HepG2 (cell line): ENCODE data around the gene MED12L. TPM values are rescaled to one million over a fixed set of nuclear protein-coding genes. Genes with fewer than 3 reads are reported as not detected.

Experiments
- ATAC-seq: fragments of 200-7000 bp; cut with Tn5 transposase; 3 replicates; pipeline ENCODE4 v1.9.1; 2020; ENCODE audit warnings: mild to moderate bottlenecking, moderate library complexity
- BruUV-seq: library from RNA; stranded (reverse); fragments of 400-500 nt; replicated peaks from 2 replicates; lab custom pipeline; 2021; lab: Mats Ljungman, UMichigan
- CTCF ChIA-PET: fragments of 300-600 bp; formaldehyde crosslinking; extraction: SDS; loops from one replicate; lab custom pipeline; 2021; ENCODE audit warnings: low total read pairs, inconsistent platforms, low intra/inter-chr PET ratio; lab: Yijun Ruan, JAX
- POLR2A ChIA-PET: fragments of 350-600 bp; sonication (Branson Sonifier 250); formaldehyde crosslinking; loops from one replicate; lab custom pipeline; 2020; ENCODE audit warnings: antibody characterized with exemption, inconsistent platforms; lab: Yijun Ruan, JAX
- DNase-seq: peaks from one replicate; pipeline ENCODE4 v3.0.0-alpha.2; 2015; ENCODE audit warnings: low spot score
- FAIRE-seq: peaks from 3 replicates; lab custom pipeline; 2011; peaks lifted over from hg19 to GRCh38; lab: Jason Lieb, UNC
- H2AFZ ChIP-seq: one replicate; pipeline ENCODE4 v1.6.1; 2011; ENCODE audit warnings: low read length, inconsistent platforms
- H3K27ac ChIP-seq: fragments of 300-600 bp; 3 replicates; pipeline ENCODE4 v1.8.0; 2011; ENCODE audit warnings: mixed run types, mild to moderate bottlenecking, mixed read lengths, low read length, inconsistent platforms; ENCODE audit not compliant: insufficient read depth; ENCODE audit errors: extremely low read length
- H3K27me3 ChIP-seq, 2 experiments: fragments of 200-600 bp in 1 of 2; 2 replicates in 1 of 2; 3 replicates in 1 of 2; pipeline versions ENCODE4 v1.6.0 to v1.8.0; 2011; ENCODE audit warnings: low read length in 2 of 2, mild to moderate bottlenecking in 2 of 2, moderate library complexity in 2 of 2, inconsistent platforms in 1 of 2; ENCODE audit not compliant: insufficient read depth in 2 of 2, control insufficient read depth in 1 of 2
- H3K36me3 ChIP-seq, 2 experiments: fragments of 200-600 bp in 1 of 2; replicated peaks in 1 of 2; 2 replicates in 1 of 2; 3 replicates in 1 of 2; pipeline versions ENCODE4 v1.5.1 to v1.8.0; 2011; ENCODE audit warnings: low read length in 2 of 2, inconsistent platforms in 1 of 2; ENCODE audit not compliant: insufficient read depth in 2 of 2, control insufficient read depth in 1 of 2
- H3K4me1 ChIP-seq: 2 replicates; pipeline ENCODE4 v1.5.1; 2012; ENCODE audit warnings: low read length, inconsistent platforms; ENCODE audit not compliant: insufficient read depth
- H3K4me2 ChIP-seq: 2 replicates; pipeline ENCODE4 v1.6.0; 2011; ENCODE audit warnings: low read depth, low read length, inconsistent platforms
- H3K4me3 ChIP-seq, 3 experiments: fragments of 200-600 bp in 1 of 3; sonication (generic), shearing (Covaris generic) in 1 of 3; replicated peaks in 1 of 3; 2 replicates each; pipeline ENCODE4 v1.5.1; 2011 to 2016; ENCODE audit warnings: low read length in 3 of 3, inconsistent platforms in 2 of 3, low read depth in 2 of 3, mild to moderate bottlenecking in 2 of 3, control low read depth in 1 of 3, mixed read lengths in 1 of 3; ENCODE audit not compliant: insufficient read depth in 1 of 3
- H3K79me2 ChIP-seq: one replicate; pipeline ENCODE4 v1.6.1; 2011; ENCODE audit warnings: low read length, inconsistent platforms; ENCODE audit not compliant: insufficient read depth
- H3K9ac ChIP-seq: 2 replicates; pipeline ENCODE4 v1.6.0; 2011; ENCODE audit warnings: mild to moderate bottlenecking, low read depth, low read length, inconsistent platforms; ENCODE audit not compliant: insufficient read depth
- H3K9me3 ChIP-seq: 2 replicates; pipeline ENCODE4 v1.5.1; 2012; ENCODE audit warnings: mild to moderate bottlenecking, low read length
- H4K20me1 ChIP-seq: 2 replicates; pipeline ENCODE4 v1.6.0; 2011; ENCODE audit warnings: inconsistent platforms, mild to moderate bottlenecking, low read length, moderate library complexity; ENCODE audit not compliant: insufficient read depth
- CCDC6 ChIP-seq: sonication (generic); formaldehyde crosslinking; IDR thresholded peaks from 2 replicates; pipeline ENCODE4 v1.8.1; 2022; ENCODE audit warnings: mild to moderate bottlenecking, missing genetic modification reagents, moderate library complexity
- HNF4A ChIP-seq: sonication (generic); formaldehyde crosslinking; IDR thresholded peaks from 2 replicates; pipeline ENCODE4 v1.4.0; 2020; ENCODE audit warnings: missing genetic modification reagents
- NR2F2 ChIP-seq: IDR thresholded peaks from 2 replicates; pipeline ENCODE4 v1.6.1; 2012; ENCODE audit warnings: low read depth, inconsistent platforms, borderline replicate concordance
- PHF5A ChIP-seq: IDR thresholded peaks from one replicate; pipeline ENCODE4 v1.6.1; 2018; ENCODE audit warnings: low read depth, missing genetic modification reagents; ENCODE audit not compliant: unreplicated experiment
- SIN3A ChIP-seq: IDR thresholded peaks from 2 replicates; pipeline ENCODE4 v1.6.1; 2011; ENCODE audit warnings: low read depth, mild to moderate bottlenecking, control low read depth, low read length, borderline replicate concordance
- SNAI1 ChIP-seq: sonication (generic); formaldehyde crosslinking; IDR thresholded peaks from 2 replicates; pipeline ENCODE4 v1.5.0; 2020; ENCODE audit warnings: mild to moderate bottlenecking, missing genetic modification reagents, borderline replicate concordance
- ZBTB33 ChIP-seq: sonication (generic); formaldehyde crosslinking; IDR thresholded peaks from 2 replicates; pipeline ENCODE4 v1.4.0; 2020; ENCODE audit warnings: missing genetic modification reagents
- ZFP36 ChIP-seq: fragments of 150-350 bp; IDR thresholded peaks from 2 replicates; pipeline ENCODE4 v1.6.1; 2018; ENCODE audit warnings: borderline replicate concordance, low read length, low read depth; ENCODE audit not compliant: partially characterized antibody
- ZNF414 ChIP-seq: sonication (generic); formaldehyde crosslinking; IDR thresholded peaks from 2 replicates; pipeline ENCODE4 v1.5.0; 2020; ENCODE audit warnings: missing genetic modification reagents
- ZNF737 ChIP-seq: sonication (generic); formaldehyde crosslinking; IDR thresholded peaks from 2 replicates; pipeline ENCODE4 v1.5.0; 2020; ENCODE audit warnings: missing genetic modification reagents, mild to moderate bottlenecking, borderline replicate concordance
- WGBS: methylation state at CpG from one replicate; pipeline ENCODE4 v1.1.6; 2017; ENCODE audit warnings: low lambda C conversion rate; 5-methylcytosine and 5-hydroxymethylcytosine counted together
- in situ Hi-C: cut with HindIII; loops from 2 replicates; pipeline ENCODE4 v1.10.0; 2017; ENCODE audit warnings: low pct_unique_long_range_greater_than_20kb; ENCODE audit not compliant: extremely low pct_ligation_motif_present
- intact Hi-C: fragments of 100-400 bp; cut with micrococcal nuclease; formaldehyde crosslinking; loops from one replicate; pipeline ENCODE4 v1.10.0; 2022; ENCODE audit not compliant: unreplicated experiment
- polyA plus RNA-seq, 8 experiments: library from polyadenylated mRNA; depleted of rRNA in 3 of 8; stranded (reverse) in 7 of 8; unstranded in 1 of 8; fragments of >200 nt; fragmentation: Illumina TruSeq in 4 of 8; extraction: Trizol in 4 of 8; gene quantifications; 2 replicates each; pipeline versions ENCODE4 v1.2.1 to v1.2.3, GENCODE V29; 2011 to 2016; ENCODE audit warnings: low read depth in 4 of 8, missing spikeins in 1 of 8, mixed read lengths in 1 of 8; ENCODE audit not compliant: insufficient read depth in 1 of 8
- total RNA-seq, 5 experiments: library from RNA; depleted of rRNA; stranded (reverse); fragments of >200 nt; fragmentation: Illumina TruSeq; extraction: Trizol; gene quantifications; 2 replicates each; pipeline ENCODE4 v1.2.3, GENCODE V29; 2016; ENCODE audit warnings: low read depth in 1 of 5

MED12L gene
- total and polyA plus RNA-seq, 2 of the 13 experiments (the other 11 are each of a cell fraction or from before 2014, with no cell fraction given) = 0.07 to 0.64 TPM

GRCh38 chr3:151351648-151352047 is 266.2 kb downstream of the MED12L start:
- intact Hi-C loops = no loop called here
- DNase-seq = no peak
- WGBS = 37% methylated on average over 4 of the region's 4 CpGs
- TF ChIP-seq NR2F2 = no peak
- no peak for TF ChIP-seq ZNF414 (CRISPR knock-in tag)
- no peak for TF ChIP-seq ZNF737 (CRISPR knock-in tag)
- TF ChIP-seq PHF5A (CRISPR knock-in tag) = no peak
- TF ChIP-seq SNAI1 (CRISPR knock-in tag) = no peak
- no peak for TF ChIP-seq CCDC6 (CRISPR knock-in tag)
- no peak for TF ChIP-seq ZBTB33 (CRISPR knock-in tag)
- TF ChIP-seq SIN3A = no peak
- TF ChIP-seq ZFP36 = no peak
- no peak for TF ChIP-seq HNF4A (CRISPR knock-in tag)
- no TSS peak for BruUV-seq
- no peaks in the 10 kb centered on the region for H3K9me3 ChIP-seq
- no peak overlapping the region for H2AFZ ChIP-seq
- ATAC-seq = no peak
- in situ Hi-C loops = no loop called here
- ChIA-PET CTCF (no interaction called here), POLR2A (no interaction called here)
- no peak overlapping the region for H3K4me3 ChIP-seq
- no peak overlapping the region for H3K9ac ChIP-seq
- no peaks in the 10 kb centered on the region for H3K4me1 ChIP-seq
- no peak overlapping the region for H3K4me2 ChIP-seq
- FAIRE-seq = no peak
- no peaks in the 10 kb centered on the region for H3K36me3 ChIP-seq
- H3K27me3 ChIP-seq = no peaks in the 10 kb centered on the region
- no peaks in the 10 kb centered on the region for H4K20me1 ChIP-seq
- H3K79me2 ChIP-seq = no peaks in the 10 kb centered on the region
- no peak overlapping the region for H3K27ac ChIP-seq
